D721Med (cell line): ENCODE results near the gene SMPD3.

Source experiments
- DNase-seq: peaks from one replicate; pipeline ENCODE4 v3.0.0; 2011; ENCODE audit warnings: low spot score; ENCODE audit not compliant: insufficient read length
- FAIRE-seq: peaks from 2 replicates; lab custom pipeline; 2011; peaks lifted over from hg19 to GRCh38; lab: Jason Lieb, UNC
- TF ChIP-seq, protein P1 (sequence below): IDR thresholded peaks from 2 replicates; pipeline ENCODE4 v1.5.1; 2012; ENCODE audit warnings: mild to moderate bottlenecking, control low read depth; ENCODE audit not compliant: insufficient read depth; ENCODE audit errors: missing control alignments

The SMPD3 gene

DNA sequence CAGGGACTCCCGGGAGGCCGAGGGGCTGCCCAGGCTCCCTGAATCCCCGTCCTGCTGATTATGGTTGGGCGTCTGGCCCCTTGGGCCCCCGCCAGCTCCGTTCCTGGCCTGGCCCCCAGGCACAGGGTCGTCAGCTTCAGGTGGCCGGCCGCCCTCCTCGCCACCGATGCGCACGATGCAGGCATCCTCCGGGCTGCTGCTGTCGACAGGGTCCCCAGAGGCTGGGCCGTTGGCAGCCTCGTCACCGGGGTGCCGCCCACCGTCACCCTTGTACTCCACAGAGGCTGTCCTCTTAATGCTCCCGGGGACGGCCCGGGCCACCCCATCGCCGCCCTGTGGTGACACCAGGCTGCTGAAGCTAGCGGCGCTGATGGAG, 77.0 kb downstream of the SMPD3 start:
- DNase-seq (no peak), FAIRE-seq (no peak)
- TF ChIP-seq, protein P1, sequence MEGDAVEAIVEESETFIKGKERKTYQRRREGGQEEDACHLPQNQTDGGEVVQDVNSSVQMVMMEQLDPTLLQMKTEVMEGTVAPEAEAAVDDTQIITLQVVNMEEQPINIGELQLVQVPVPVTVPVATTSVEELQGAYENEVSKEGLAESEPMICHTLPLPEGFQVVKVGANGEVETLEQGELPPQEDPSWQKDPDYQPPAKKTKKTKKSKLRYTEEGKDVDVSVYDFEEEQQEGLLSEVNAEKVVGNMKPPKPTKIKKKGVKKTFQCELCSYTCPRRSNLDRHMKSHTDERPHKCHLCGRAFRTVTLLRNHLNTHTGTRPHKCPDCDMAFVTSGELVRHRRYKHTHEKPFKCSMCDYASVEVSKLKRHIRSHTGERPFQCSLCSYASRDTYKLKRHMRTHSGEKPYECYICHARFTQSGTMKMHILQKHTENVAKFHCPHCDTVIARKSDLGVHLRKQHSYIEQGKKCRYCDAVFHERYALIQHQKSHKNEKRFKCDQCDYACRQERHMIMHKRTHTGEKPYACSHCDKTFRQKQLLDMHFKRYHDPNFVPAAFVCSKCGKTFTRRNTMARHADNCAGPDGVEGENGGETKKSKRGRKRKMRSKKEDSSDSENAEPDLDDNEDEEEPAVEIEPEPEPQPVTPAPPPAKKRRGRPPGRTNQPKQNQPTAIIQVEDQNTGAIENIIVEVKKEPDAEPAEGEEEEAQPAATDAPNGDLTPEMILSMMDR = no peak

DNA sequence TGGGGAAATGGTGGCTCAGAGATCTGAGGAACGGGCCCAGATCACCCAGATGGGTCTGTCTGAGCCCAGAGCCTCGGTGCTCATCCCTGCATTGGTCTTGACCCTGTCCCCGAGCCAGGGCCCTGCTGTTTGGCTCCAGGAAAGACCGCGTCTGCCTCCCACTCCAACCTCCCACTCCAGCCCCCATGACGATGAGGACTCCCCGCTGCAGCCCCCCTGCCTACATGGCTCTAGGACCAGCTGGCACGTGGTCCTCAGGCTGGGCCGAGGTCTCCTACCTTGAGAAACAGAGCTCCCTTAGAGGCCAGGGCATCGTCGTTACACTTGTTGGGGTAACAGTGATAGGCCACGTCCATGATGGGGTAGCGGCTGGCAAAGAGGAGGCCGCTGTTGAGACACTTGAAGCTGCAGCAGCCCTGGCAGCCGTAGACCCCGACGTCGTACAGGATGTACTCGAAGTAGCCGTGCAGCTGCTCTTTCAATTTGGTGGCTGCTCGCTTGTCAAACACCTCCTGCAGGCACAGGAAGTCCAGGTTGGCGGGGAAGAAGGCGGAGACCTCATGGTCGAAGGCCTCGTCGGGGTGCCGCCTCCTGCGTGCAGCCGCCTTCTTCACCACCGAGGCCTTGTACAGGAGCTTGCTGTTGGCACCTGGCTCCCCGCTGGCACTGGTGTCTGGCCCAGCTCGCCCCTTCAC, 77.6 kb downstream of the SMPD3 start:
- FAIRE-seq (no peak), DNase-seq (no peak)
- TF ChIP-seq, protein P1 = no peak

DNA sequence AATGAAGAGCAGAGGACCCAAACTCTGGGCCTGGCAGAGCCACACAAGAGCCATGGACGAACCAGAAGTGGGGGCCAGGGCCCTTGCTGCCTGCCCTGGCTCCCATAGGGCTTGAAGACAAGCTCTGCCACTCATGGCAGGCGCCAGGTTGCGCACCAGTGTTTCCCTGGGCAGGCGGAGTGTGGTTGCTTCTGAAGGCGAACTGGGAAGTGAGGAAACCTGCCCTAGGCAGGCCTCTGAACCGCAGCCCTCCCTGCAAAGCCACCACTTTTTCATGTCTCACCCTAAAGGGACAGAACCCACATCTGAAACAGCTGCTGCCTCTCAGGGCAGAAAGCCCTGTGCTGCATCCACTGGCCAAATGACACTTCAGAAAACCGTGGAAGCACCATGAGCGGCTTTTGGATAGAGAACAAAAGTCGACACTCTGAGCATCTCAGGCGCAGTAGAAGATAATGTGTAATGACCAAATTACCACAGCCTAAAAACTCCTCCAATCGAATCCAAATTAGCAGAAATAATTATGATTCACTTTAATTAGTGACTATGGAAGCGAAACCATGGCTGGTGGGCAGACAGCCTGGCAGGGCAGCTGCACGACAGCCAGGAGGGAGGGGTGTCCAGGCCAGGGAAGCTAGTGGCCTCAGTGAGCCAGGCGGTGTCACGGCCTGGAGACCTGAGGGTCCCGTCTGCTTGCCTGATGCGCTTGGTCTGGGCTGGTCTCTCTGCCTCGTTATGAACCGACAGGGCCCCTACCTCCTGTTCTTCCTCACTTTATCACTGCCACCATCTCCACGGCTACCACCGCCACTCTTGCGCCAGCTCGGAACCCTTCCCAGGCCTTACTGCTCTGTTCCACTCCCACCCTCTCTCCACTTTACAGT, 78.4 kb downstream of the SMPD3 start:
- FAIRE-seq (no peak), DNase-seq (no peak)
- TF ChIP-seq, protein P1 = no peak

DNA sequence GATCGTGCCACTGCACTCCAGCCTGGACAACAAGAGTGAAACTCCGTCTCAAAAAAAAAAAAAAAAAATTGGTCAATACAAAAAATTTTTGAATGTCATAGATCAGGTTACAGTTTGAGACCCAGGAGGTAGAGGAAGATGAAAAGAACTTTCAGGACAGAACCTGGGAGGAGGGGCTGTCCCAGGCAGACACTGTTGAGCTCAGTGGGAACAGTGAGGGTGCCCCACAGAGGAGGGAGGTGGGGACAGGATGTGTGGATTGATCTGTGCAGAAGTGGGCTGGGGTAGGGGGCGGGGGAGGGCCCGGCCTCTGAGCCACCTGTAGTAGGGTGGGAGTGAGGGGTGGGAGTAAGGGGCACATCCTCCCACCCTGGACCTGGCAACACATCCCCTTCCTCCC, 79.1 kb downstream of the SMPD3 start:
- FAIRE-seq (no peak), DNase-seq (no peak)
- TF ChIP-seq, protein P1 = no peak

DNA sequence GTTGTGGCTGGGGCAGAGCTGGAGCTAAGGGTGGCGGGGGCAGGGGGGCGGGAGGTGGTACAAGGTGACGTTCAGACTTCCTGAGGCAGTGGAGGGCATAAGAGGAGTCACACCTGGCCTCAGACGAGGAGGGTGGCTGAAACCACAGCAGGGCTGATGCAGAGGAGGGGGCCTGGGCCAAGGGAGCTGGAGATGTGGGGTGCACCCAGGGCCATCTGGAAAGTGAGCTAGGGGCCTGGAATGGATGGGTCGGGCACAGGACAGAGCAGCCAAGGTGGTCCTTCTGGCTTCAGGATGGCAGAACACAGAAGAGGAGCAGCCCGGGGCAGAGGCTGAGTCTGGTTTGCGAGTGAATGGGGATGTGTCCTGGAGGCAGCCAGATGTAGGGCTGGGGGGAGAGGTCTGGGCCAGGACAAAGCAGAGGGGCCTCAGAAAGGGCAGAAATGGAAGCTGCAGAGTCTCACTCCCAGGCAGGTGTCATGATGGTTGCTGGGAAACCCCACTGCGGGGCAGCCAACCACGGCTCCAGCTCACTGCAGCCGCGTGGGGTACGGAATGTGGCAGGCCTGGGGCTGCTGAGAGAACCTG, 79.9 kb downstream of the SMPD3 start:
- TF ChIP-seq, protein P1 = no peak
- FAIRE-seq (no peak), DNase-seq (no peak)

DNA sequence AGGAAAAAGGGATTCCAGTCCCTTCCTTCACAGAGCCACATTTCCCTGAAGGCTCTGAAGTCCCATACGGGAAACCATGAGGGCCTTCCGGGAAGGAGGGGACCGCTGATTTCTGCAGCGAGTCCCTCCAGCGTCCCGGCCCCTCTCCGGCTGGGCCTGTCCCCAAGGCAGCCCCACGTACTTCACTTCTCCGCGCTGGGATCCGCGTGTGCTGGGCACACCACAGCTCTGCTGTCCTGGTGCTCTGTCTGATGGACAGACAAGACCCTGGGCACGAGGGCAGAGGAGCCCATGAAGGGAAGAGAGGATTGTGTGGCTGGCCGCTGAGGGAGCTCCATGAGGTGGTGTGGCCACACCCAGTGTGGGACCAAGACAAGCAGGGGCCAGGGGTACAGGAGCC, 80.4 kb downstream of the SMPD3 start:
- FAIRE-seq (no peak), DNase-seq (no peak)
- TF ChIP-seq, protein P1 = no peak

DNA sequence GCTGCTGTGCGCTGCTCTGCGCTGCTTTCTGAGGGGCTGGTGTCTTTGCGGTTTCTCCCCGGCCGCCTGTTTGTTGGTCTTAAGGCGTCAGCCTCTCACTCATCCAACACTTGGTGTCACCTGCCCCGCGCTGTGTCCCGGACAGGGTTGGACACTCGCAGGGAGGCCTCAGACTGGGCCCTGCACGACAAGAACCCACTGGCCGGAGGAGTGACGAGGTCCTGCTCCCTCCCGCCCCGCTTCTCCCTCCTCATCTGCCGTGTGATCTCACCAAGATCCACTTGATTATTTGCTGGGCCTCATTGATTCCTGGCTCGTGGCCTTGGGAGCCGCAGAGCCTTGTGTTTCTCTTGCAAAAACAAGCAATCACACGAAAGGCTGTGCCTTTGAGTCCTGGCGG, 80.9 kb downstream of the SMPD3 start:
- FAIRE-seq = no peak
- DNase-seq = no peak
- TF ChIP-seq, protein P1 = no peak
